B cell (primary cell): ENCODE measurements around the gene FIGNL2.

Source experiments
- EZH2 ChIP-seq: IDR thresholded peaks from 2 replicates; pipeline ENCODE4 v1.6.1; 2012; ENCODE audit warnings: borderline replicate concordance, low read depth, mild to moderate bottlenecking, moderate library complexity, low read length; ENCODE audit not compliant: insufficient read depth, poor library complexity, severe bottlenecking
- TF ChIP-seq, protein P1 (sequence below): fragments of 200-600 bp; IDR thresholded peaks from one replicate; pipeline ENCODE4 v1.8.0; 2022; ENCODE audit warnings: antibody characterized with exemption, mild to moderate bottlenecking

DNA sequence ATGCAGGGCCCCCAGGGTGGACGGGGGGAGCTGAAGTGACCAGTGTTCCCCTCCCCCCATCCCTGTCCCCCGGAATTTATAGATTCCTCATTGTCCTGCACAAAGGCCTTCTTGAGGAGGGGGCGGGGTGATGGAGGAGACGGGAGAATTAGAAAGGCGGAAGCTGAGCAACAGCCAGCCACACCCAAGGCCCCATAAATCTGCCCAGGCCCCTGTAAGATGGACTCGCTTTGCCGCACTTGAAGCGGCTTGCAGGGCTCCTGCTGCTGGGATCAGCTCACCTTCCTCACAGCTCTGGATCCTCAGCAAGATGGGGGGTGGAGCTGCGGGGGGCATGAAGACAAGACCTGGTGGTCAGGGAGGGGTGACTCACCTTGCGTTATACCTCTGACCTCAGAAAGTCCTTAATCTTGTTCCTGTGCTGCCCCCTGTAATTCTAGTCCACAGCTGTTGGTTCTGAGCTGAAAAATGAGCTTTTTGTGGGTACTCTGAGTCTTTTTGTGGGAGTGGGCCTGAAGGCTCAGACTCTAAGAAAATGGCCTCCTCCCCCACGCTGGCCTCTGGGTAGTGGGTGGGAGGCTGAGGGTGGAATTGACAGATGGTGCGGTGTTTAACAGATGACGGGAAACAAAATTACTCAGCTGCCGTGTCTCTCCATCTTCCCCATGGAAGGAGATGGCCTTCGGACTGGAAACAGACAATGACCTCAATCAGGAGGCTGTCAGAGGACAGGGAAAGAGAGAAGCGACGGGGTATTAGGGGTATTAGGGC, 23.6 kb upstream of the FIGNL2 start:
- TF ChIP-seq, protein P1, sequence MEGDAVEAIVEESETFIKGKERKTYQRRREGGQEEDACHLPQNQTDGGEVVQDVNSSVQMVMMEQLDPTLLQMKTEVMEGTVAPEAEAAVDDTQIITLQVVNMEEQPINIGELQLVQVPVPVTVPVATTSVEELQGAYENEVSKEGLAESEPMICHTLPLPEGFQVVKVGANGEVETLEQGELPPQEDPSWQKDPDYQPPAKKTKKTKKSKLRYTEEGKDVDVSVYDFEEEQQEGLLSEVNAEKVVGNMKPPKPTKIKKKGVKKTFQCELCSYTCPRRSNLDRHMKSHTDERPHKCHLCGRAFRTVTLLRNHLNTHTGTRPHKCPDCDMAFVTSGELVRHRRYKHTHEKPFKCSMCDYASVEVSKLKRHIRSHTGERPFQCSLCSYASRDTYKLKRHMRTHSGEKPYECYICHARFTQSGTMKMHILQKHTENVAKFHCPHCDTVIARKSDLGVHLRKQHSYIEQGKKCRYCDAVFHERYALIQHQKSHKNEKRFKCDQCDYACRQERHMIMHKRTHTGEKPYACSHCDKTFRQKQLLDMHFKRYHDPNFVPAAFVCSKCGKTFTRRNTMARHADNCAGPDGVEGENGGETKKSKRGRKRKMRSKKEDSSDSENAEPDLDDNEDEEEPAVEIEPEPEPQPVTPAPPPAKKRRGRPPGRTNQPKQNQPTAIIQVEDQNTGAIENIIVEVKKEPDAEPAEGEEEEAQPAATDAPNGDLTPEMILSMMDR, result no peak
- TF ChIP-seq EZH2, result no peak
